SH-SY5Y (cell line): Measurements from ENCODE around the gene DHFR.

Experiments
- GATA2 ChIP-seq: IDR thresholded peaks from 2 replicates; pipeline ENCODE4 v1.6.1; 2011; ENCODE audit warnings: mild to moderate bottlenecking, low read depth, low read length
- GATA3 ChIP-seq: IDR thresholded peaks from 2 replicates; pipeline ENCODE4 v1.6.1; 2011; ENCODE audit warnings: low read depth, mild to moderate bottlenecking, low read length, moderate library complexity

Gene DHFR

DNA sequence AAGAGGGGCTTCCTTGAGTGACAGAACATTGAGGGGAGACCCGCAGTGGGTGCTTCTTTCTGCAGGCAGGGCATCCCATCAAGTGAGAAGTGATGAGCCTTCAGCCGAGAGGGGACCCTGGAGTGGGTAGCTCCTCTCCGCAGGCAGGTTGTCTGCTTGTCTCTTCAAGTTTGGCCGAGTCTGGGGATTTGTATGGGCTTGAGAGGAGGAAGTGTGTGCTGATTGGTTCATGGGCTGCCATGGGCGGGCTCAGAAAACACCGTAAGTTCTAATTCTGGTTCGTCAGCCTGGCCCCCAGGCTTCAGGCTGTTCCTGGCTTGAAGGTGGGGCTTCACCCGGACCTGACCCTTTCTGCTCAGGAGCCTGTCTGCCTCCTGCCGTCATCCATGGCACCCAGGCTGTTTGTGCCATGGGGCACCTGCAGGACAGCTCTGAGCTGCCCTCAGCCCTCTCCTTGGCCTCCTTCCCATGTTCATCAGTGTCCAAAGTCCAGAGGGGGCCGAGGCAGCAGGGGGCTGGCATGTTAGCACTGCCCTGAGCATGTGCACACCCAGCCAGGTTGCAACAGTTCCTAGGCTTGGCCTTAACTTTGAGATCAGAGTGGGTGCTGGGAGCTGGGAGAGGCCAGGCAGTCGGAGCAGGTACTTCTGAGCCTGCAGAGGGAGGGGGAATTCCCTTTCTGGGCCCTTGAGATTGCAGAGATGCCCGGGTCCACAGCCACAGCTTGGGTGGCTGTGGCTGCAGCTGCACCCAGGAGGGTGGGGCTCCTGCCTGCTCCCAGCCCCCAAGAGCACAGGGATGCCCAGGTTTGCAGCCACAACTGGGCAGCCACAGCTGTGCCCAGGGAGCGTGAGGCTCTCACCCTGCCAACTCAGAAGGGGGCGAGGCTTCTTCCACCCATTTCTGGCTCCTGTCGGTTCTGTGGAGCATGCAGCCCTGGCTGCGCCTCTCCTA lies 13.5 kb upstream of the DHFR start:
- TF ChIP-seq GATA3 (no peak), GATA2 (no peak)

DNA sequence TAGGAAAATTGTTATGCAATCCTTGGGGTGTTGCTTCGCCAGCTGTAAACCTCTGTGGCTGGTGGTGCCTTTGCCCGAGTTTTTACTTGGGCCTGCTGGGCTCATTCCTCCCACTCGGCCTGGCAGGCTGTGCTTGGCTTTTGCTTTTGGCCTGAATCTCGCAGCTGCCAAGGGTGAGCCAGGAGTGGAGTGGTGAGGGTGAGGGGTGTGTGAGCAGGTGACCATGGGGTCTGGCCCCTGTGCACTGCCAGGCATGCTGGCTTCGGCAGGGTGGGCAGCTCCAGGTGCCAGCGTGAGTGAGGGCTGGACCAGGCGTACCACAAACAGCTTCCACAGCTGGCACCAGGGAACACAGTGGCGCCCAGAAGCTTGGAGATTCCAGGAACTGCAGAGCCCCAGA lies 12.6 kb upstream of the DHFR start:
- no peak for TF ChIP-seq GATA2
- TF ChIP-seq GATA3 = no peak

DNA sequence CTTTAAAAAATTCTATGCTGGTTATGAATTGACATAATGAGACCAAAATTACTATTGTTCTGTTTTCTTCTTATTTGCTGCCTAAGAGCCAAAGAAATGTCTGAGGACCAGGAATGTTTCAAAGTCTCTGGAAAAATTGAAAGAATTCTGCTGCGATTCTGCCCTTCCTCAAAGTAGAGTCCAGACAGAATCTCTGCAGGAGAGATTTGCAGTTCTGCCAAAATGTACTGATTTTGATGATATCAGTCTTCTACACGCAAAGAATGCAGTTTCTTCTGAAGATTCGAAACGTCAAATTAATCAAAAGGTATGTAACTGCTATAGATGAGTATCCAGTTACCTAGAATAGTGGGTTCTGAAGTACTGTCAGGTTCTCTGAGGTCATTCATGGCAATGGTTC lies 10.3 kb upstream of the DHFR start:
- TF ChIP-seq GATA3 (no peak), GATA2 (no peak)

DNA sequence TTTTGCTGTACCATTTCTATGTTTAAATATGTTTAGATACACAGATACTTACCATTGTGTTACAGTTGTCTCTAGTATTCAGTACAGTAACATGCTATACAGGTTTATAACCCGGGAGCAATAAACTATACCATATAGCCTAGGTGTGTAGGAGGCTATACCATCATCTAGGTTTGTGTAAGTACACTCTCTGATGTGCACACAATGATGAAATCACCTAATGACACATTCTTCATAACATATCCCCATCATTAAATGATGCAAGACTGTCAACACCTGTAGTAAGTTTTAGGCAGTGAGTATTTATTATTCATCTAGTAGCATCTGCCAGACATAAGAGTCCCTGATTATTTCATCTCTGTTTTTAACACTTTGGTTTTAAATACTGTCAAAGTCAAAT lies 7.3 kb upstream of the DHFR start:
- TF ChIP-seq GATA2 (no peak), GATA3 (no peak)

GRCh38 chr5:80659106-80659505 lies 4.3 kb upstream of the DHFR start:
- TF ChIP-seq GATA3 (no peak), GATA2 (no peak)

DNA sequence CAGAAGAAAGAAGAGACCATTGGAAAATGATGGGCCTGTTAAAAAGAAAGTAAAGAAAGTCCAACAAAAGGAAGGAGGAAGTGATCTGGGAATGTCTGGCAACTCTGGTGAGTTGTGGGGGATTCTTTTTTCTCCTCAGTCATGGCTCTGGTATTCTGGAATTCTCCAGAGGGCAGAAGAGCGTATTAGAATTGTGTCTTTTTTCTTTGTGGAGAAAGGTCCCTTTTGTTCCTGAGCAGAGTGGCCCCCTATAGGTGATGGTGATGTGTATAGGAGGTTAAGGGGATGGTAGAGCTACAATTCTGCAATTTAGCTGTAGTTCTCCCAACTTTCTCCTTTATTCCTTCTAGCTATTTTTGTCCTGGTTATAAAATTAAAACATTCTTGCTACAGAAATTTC lies 1.6 kb upstream of the DHFR start:
- TF ChIP-seq GATA2 = no peak
- no peak for TF ChIP-seq GATA3

GRCh38 chr5:80655231-80655774 lies 520 bp upstream of the DHFR start:
- no peak for TF ChIP-seq GATA3
- TF ChIP-seq GATA2 = no peak

- TF ChIP-seq GATA2 (no peak), GATA3 (no peak)
Measured at GRCh38 chr5:80654054-80654390, 761 bp downstream of the DHFR start.

DNA sequence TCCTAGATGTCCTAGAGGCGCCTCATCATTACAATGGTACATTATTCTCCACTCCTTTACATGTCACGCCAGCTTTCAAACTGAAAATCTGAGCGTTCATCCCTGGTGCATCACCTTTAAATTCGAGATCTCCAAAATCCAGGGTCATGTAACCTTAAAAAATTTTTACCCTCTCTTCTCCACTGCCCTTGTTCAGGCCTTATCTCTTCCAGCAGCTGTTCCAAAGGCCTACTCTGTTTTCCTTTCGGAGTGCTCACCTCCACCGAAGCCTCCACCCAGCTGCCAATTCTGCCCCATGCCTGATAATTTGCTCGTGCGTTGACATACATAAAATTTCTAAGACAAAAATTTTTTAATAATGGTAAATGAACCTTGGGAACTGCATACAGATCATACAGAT lies 1.3 kb downstream of the DHFR start:
- no peak for TF ChIP-seq GATA3
- TF ChIP-seq GATA2 = no peak

DNA sequence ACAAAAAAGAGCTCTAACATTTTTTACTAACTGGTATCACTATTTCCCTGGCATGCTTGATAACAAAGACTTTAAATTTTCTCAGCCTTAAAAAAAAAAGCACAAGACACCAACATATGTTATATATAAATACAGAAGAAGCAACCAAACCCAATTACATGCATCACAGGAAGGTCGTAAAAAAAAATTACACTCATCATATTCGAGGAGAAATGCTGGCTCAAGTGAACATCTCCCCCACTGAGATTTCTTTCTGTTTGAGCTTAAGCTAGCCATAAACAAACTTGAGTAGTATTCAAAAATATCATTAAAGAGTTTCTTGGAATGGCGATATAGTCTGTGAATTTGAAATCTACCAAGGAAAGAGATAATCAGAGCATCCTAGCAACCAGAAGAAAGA lies 7.9 kb downstream of the DHFR start:
- TF ChIP-seq GATA2 = no peak
- no peak for TF ChIP-seq GATA3

DNA sequence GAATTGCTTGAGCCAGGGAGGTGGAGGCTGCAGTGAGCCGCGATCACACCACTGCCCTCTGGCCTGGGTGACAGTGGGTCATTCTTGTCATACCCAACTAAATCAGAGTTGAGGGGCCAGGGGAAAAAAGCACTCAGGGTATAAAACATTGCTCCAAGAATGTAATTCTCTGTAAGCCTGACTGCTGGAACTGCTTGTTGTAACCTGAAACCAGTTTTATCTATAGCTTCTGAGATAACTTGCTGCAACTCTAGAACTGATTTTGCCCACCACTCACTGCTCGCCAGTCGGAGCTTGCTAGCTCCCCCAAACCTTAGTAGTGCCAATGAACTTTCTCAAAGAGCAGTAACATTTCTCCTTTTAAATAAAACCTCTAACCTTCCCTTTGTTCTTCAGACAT lies 9.9 kb downstream of the DHFR start:
- no peak for TF ChIP-seq GATA2
- no peak for TF ChIP-seq GATA3

DNA sequence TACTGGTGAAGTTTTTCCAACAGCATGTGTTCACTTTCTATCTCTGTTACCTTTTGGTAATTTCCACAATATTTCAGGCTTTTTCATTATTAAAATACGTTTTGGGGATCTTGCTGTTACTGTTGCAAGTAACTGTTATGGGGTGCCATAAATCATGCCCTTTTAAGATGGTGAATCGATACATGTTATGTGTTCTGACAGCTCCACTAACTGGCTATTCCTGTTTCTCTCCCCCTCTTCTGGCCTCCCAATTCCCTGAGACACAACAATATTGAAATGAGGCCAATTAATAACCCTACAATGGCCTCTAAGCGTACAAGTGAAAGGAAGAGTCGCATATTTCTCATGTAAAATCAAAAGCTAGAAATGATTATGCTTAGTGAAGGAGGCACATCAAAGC lies 13.4 kb downstream of the DHFR start:
- TF ChIP-seq GATA2 = no peak
- no peak for TF ChIP-seq GATA3

- TF ChIP-seq GATA2 = no peak
- no peak for TF ChIP-seq GATA3
Measured at GRCh38 chr5:80634193-80634592, 20.6 kb downstream of the DHFR start.

- TF ChIP-seq GATA2 (no peak), GATA3 (peak; percentile 30; the same call in 1 of the 2 replicates)
Measured at GRCh38 chr5:80632700-80633099, 22.1 kb downstream of the DHFR start.
